HepG2 (cell line): ENCODE results near the gene CEP68. TPM values are rescaled to one million over a fixed set of nuclear protein-coding genes. Genes with fewer than 3 reads are reported as not detected.

ENCODE experiments used
- ADNP ChIP-seq: sonication (generic); formaldehyde crosslinking; IDR thresholded peaks from 2 replicates; pipeline ENCODE4 v1.4.0; 2020; ENCODE audit warnings: missing genetic modification reagents
- BORCS8-MEF2B ChIP-seq: sonication (generic); formaldehyde crosslinking; IDR thresholded peaks from 2 replicates; pipeline ENCODE4 v1.8.0; 2022; ENCODE audit warnings: mild to moderate bottlenecking, missing genetic modification reagents
- CBX5 ChIP-seq: sonication (generic); formaldehyde crosslinking; IDR thresholded peaks from 2 replicates; pipeline ENCODE4 v1.4.0; 2020; ENCODE audit warnings: missing genetic modification reagents, borderline replicate concordance
- CEBPG ChIP-seq: IDR thresholded peaks from 2 replicates; pipeline ENCODE4 v1.6.1; 2016
- CHD4 ChIP-seq: fragments of 200-600 bp; sonication (generic); IDR thresholded peaks from 2 replicates; pipeline ENCODE4 v1.7.0; 2017; ENCODE audit warnings: mild to moderate bottlenecking, low read length, borderline replicate concordance
- DNMT3B ChIP-seq: conservative IDR thresholded peaks from 2 replicates; pipeline ENCODE4 v1.6.1; 2016; ENCODE audit warnings: missing biosample characterization, control low read depth
- EP300 ChIP-seq, 3 experiments: sonication (generic) in 1 of 3; formaldehyde crosslinking in 1 of 3; IDR thresholded peaks; 2 replicates each; pipeline versions ENCODE4 v1.5.1 to v1.6.1; 2011 to 2020; ENCODE audit warnings: low read depth in 2 of 3, low read length in 2 of 3, borderline replicate concordance in 1 of 3, improper control_type of control experiment in 1 of 3, mild to moderate bottlenecking in 1 of 3, missing genetic modification reagents in 1 of 3, moderate library complexity in 1 of 3
- GZF1 ChIP-seq: sonication (generic); formaldehyde crosslinking; IDR thresholded peaks from 2 replicates; pipeline ENCODE4 v1.5.1; 2020; ENCODE audit warnings: mild to moderate bottlenecking, missing genetic modification reagents
- KDM4B ChIP-seq: sonication (generic); formaldehyde crosslinking; IDR thresholded peaks from 2 replicates; pipeline ENCODE4 v1.4.0; 2020; ENCODE audit warnings: missing genetic modification reagents
- NFE2L2 ChIP-seq: fragments of 150-350 bp; IDR thresholded peaks from 2 replicates; pipeline ENCODE4 v1.6.1; 2014; ENCODE audit warnings: low read length
- NFRKB ChIP-seq: fragments of 450-650 bp; IDR thresholded peaks from 2 replicates; pipeline ENCODE4 v1.6.1; 2017
- NKX3-1 ChIP-seq: sonication (generic); formaldehyde crosslinking; IDR thresholded peaks from 2 replicates; pipeline ENCODE4 v1.5.0; 2020; ENCODE audit warnings: missing genetic modification reagents
- PHB2 ChIP-seq: fragments of 450-650 bp; IDR thresholded peaks from 2 replicates; pipeline ENCODE4 v1.6.1; 2018; ENCODE audit not compliant: partially characterized antibody
- RAD21 ChIP-seq: fragments of 450-650 bp; formaldehyde crosslinking; IDR thresholded peaks from 2 replicates; pipeline ENCODE4 v1.5.0; 2020; ENCODE audit warnings: mild to moderate bottlenecking
- ZNF121 ChIP-seq: sonication (generic); formaldehyde crosslinking; IDR thresholded peaks from 2 replicates; pipeline ENCODE4 v1.5.0; 2020; ENCODE audit warnings: mild to moderate bottlenecking, missing genetic modification reagents
- ZNF230 ChIP-seq: sonication (generic); formaldehyde crosslinking; IDR thresholded peaks from 2 replicates; pipeline ENCODE4 v1.4.0; 2020; ENCODE audit warnings: mild to moderate bottlenecking, missing genetic modification reagents
- ZNF263 ChIP-seq: sonication (generic); formaldehyde crosslinking; IDR thresholded peaks from 2 replicates; pipeline ENCODE4 v1.4.0; 2020; ENCODE audit warnings: missing genetic modification reagents
- ZNF550 ChIP-seq: sonication (generic); formaldehyde crosslinking; IDR thresholded peaks from 2 replicates; pipeline ENCODE4 v1.4.0; 2020; ENCODE audit warnings: mild to moderate bottlenecking, missing genetic modification reagents, borderline replicate concordance
- ZNF569 ChIP-seq: sonication (generic); formaldehyde crosslinking; IDR thresholded peaks from 2 replicates; pipeline ENCODE4 v1.5.0; 2020; ENCODE audit warnings: mild to moderate bottlenecking, missing genetic modification reagents, moderate library complexity, borderline replicate concordance
- ZNF773 ChIP-seq: sonication (generic); formaldehyde crosslinking; IDR thresholded peaks from 2 replicates; pipeline ENCODE4 v1.4.0; 2020; ENCODE audit warnings: missing genetic modification reagents, borderline replicate concordance
- ZNF776 ChIP-seq: sonication (generic); formaldehyde crosslinking; IDR thresholded peaks from 2 replicates; pipeline ENCODE4 v1.4.0; 2020; ENCODE audit warnings: mild to moderate bottlenecking, missing genetic modification reagents
- ZSCAN12 ChIP-seq: sonication (generic); formaldehyde crosslinking; IDR thresholded peaks from 2 replicates; pipeline ENCODE4 v1.9.0; 2021; ENCODE audit warnings: mild to moderate bottlenecking, missing genetic modification reagents
- polyA plus RNA-seq, 8 experiments: library from polyadenylated mRNA; depleted of rRNA in 3 of 8; stranded (reverse) in 7 of 8; unstranded in 1 of 8; fragments of >200 nt; fragmentation: Illumina TruSeq in 4 of 8; extraction: Trizol in 4 of 8; gene quantifications; 2 replicates each; pipeline versions ENCODE4 v1.2.1 to v1.2.3, GENCODE V29; 2011 to 2016; ENCODE audit warnings: low read depth in 4 of 8, missing spikeins in 1 of 8, mixed read lengths in 1 of 8; ENCODE audit not compliant: insufficient read depth in 1 of 8
- total RNA-seq, 5 experiments: library from RNA; depleted of rRNA; stranded (reverse); fragments of >200 nt; fragmentation: Illumina TruSeq; extraction: Trizol; gene quantifications; 2 replicates each; pipeline ENCODE4 v1.2.3, GENCODE V29; 2016; ENCODE audit warnings: low read depth in 1 of 5
- TF ChIP-seq, protein P1 (sequence below): sonication (generic); formaldehyde crosslinking; IDR thresholded peaks from 2 replicates; pipeline ENCODE4 v1.5.0; 2020; ENCODE audit warnings: mild to moderate bottlenecking, missing genetic modification reagents
- TF ChIP-seq, protein P2 (sequence below): sonication (generic); formaldehyde crosslinking; IDR thresholded peaks from 2 replicates; pipeline ENCODE4 v1.5.1; 2020; ENCODE audit warnings: missing genetic modification reagents, mild to moderate bottlenecking, borderline replicate concordance
- TF ChIP-seq, protein P3 (sequence below): sonication (generic); formaldehyde crosslinking; IDR thresholded peaks from 2 replicates; pipeline ENCODE4 v1.5.1; 2020; ENCODE audit warnings: mild to moderate bottlenecking, missing genetic modification reagents, moderate library complexity

Gene CEP68
- total and polyA plus RNA-seq, 2 of the 13 experiments (the other 11 are each of a cell fraction or from before 2014, with no cell fraction given) = 5.7 to 9.3 TPM

DNA sequence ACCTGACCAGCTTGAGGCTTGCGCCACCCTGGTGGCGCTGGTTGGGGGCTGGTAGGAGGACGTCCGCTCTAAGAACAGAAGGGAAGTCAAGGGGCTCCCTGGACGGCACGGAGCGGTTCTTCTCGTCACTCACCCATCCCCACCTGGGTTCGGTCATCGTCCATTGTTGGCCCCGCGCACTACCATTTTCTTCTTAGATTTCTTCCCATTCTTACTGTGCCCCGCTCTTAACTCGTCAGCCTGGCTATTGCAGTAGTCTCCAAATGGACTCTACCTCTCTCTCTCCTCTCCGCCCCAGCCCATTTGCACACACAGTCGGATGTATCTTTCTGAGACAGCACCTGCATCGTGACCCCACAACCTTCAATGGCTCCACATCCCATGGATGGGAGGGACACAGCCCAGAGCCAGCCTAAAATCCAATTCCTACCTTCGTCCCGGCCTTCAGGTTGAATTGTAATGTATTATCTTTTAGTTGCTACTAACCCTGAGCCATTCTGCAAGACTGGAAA is 74.5 kb downstream of the CEP68 start (continued):
- TF ChIP-seq, protein P1, sequence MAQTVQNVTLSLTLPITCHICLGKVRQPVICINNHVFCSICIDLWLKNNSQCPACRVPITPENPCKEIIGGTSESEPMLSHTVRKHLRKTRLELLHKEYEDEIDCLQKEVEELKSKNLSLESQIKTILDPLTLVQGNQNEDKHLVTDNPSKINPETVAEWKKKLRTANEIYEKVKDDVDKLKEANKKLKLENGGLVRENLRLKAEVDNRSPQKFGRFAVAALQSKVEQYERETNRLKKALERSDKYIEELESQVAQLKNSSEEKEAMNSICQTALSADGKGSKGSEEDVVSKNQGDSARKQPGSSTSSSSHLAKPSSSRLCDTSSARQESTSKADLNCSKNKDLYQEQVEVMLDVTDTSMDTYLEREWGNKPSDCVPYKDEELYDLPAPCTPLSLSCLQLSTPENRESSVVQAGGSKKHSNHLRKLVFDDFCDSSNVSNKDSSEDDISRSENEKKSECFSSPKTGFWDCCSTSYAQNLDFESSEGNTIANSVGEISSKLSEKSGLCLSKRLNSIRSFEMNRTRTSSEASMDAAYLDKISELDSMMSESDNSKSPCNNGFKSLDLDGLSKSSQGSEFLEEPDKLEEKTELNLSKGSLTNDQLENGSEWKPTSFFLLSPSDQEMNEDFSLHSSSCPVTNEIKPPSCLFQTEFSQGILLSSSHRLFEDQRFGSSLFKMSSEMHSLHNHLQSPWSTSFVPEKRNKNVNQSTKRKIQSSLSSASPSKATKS = no peak
- TF ChIP-seq ZNF773 (CRISPR knock-in tag) = no peak
- TF ChIP-seq NFRKB = no peak
- TF ChIP-seq BORCS8-MEF2B (CRISPR knock-in tag) = peak; percentile 71
- TF ChIP-seq EP300 (IDR thresholded peaks at IDR 0.05; ENCODE audit: low read depth in 2 of 2, low read length in 2 of 2) = no peak
- no peak for TF ChIP-seq EP300 (CRISPR knock-in tag; IDR thresholded peaks at IDR 0.05; ENCODE audit: borderline replicate concordance)
- peak; percentile 54; the same call in 1 of the 2 replicates for TF ChIP-seq RAD21 (CRISPR knock-in tag)
- TF ChIP-seq NKX3-1 (CRISPR knock-in tag) = 0 out of 2 replicates have a peak, but pooled peaks have one; percentile 49
- TF ChIP-seq, protein P2, sequence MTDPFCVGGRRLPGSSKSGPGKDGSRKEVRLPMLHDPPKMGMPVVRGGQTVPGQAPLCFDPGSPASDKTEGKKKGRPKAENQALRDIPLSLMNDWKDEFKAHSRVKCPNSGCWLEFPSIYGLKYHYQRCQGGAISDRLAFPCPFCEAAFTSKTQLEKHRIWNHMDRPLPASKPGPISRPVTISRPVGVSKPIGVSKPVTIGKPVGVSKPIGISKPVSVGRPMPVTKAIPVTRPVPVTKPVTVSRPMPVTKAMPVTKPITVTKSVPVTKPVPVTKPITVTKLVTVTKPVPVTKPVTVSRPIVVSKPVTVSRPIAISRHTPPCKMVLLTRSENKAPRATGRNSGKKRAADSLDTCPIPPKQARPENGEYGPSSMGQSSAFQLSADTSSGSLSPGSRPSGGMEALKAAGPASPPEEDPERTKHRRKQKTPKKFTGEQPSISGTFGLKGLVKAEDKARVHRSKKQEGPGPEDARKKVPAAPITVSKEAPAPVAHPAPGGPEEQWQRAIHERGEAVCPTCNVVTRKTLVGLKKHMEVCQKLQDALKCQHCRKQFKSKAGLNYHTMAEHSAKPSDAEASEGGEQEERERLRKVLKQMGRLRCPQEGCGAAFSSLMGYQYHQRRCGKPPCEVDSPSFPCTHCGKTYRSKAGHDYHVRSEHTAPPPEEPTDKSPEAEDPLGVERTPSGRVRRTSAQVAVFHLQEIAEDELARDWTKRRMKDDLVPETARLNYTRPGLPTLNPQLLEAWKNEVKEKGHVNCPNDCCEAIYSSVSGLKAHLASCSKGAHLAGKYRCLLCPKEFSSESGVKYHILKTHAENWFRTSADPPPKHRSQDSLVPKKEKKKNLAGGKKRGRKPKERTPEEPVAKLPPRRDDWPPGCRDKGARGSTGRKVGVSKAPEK = 0 out of 2 replicates have a peak, but pooled peaks have one; percentile 71
- TF ChIP-seq ZNF263 = no peak
- no peak for TF ChIP-seq ZNF569 (CRISPR knock-in tag)
- 0 out of 2 replicates have a peak, but pooled peaks have one; percentile 21 for TF ChIP-seq ZSCAN12 (CRISPR knock-in tag)
- peak; percentile 48; the same call in 1 of the 2 replicates for TF ChIP-seq ZNF121
- 0 out of 2 replicates have a peak, but pooled peaks have one; percentile 68 for TF ChIP-seq ZNF550
- TF ChIP-seq CEBPG = no peak
- TF ChIP-seq ZNF230 (CRISPR knock-in tag) = peak; percentile 15; the same call in 1 of the 2 replicates
- peak; percentile 90 for TF ChIP-seq CHD4
- 0 out of 2 replicates have a peak, but pooled peaks have one; percentile 45 for TF ChIP-seq ZNF776 (CRISPR knock-in tag)
- no peak for TF ChIP-seq PHB2
- TF ChIP-seq GZF1 = 0 out of 2 replicates have a peak, but pooled peaks have one; percentile 67
- TF ChIP-seq NFE2L2 = no peak
- TF ChIP-seq KDM4B = 0 out of 2 replicates have a peak, but pooled peaks have one; percentile 33
- peak; percentile 44; the same call in 1 of the 2 replicates for TF ChIP-seq CBX5 (CRISPR knock-in tag)
- TF ChIP-seq ADNP (CRISPR knock-in tag) = peak; percentile 87
- TF ChIP-seq, protein P3, sequence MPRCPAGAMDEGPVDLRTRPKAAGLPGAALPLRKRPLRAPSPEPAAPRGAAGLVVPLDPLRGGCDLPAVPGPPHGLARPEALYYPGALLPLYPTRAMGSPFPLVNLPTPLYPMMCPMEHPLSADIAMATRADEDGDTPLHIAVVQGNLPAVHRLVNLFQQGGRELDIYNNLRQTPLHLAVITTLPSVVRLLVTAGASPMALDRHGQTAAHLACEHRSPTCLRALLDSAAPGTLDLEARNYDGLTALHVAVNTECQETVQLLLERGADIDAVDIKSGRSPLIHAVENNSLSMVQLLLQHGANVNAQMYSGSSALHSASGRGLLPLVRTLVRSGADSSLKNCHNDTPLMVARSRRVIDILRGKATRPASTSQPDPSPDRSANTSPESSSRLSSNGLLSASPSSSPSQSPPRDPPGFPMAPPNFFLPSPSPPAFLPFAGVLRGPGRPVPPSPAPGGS (CRISPR knock-in tag) = no peak
- TF ChIP-seq DNMT3B = no peak
